GM19372 (cell line): Measurements from ENCODE around the gene TXNRD2.

Experiments used
- ATAC-seq: cut with Tn5 transposase; IDR thresholded peaks from one replicate; pipeline ENCODE4 v1.9.1; 2021; ENCODE audit warnings: mild to moderate bottlenecking, low read depth, moderate library complexity; ENCODE audit not compliant: unreplicated experiment

The TXNRD2 gene

GRCh38 chr22:19851291-19852176, 90.1 kb downstream of the TXNRD2 start:
- ATAC-seq = no peak

GRCh38 chr22:19850763-19851109, 90.9 kb downstream of the TXNRD2 start:
- no peak for ATAC-seq

GRCh38 chr22:19849835-19850762, 91.5 kb downstream of the TXNRD2 start:
- no peak for ATAC-seq

- ATAC-seq = no peak
Observed at GRCh38 chr22:19848298-19849224, 93.1 kb downstream of the TXNRD2 start.

- ATAC-seq = no peak
Observed at GRCh38 chr22:19847345-19847632, 94.3 kb downstream of the TXNRD2 start.

GRCh38 chr22:19846620-19847344, 94.8 kb downstream of the TXNRD2 start:
- ATAC-seq = no peak

GRCh38 chr22:19845054-19845722, 96.4 kb downstream of the TXNRD2 start:
- no peak for ATAC-seq

- no peak for ATAC-seq
Observed at GRCh38 chr22:19844377-19845053, 97.1 kb downstream of the TXNRD2 start.

GRCh38 chr22:19843857-19844376, 97.7 kb downstream of the TXNRD2 start:
- no peak for ATAC-seq

GRCh38 chr22:19843107-19843856, 98.3 kb downstream of the TXNRD2 start:
- no peak for ATAC-seq

- no peak for ATAC-seq
Observed at GRCh38 chr22:19842393-19843106, 99.1 kb downstream of the TXNRD2 start.

GRCh38 chr22:19841641-19842392, 99.8 kb downstream of the TXNRD2 start:
- ATAC-seq = no peak

- ATAC-seq = no peak
Observed at GRCh38 chr22:19840955-19841640, 100.5 kb downstream of the TXNRD2 start.

- no peak for ATAC-seq
Observed at GRCh38 chr22:19840059-19840458, 101.6 kb downstream of the TXNRD2 start.

GRCh38 chr22:19837915-19838314, 103.7 kb downstream of the TXNRD2 start:
- no peak for ATAC-seq

- no peak for ATAC-seq
Observed at GRCh38 chr22:19836512-19836911, 105.1 kb downstream of the TXNRD2 start.
